Activated CD4-positive, alpha-beta memory T cell treated with anti-CD3 and anti-CD28 coated beads, Interleukin-2, amount 10 ng/mL, durations not matched to agents 7 days and 5 days (primary cell): ENCODE data around the gene TCF3. TPM values are rescaled to one million over a fixed set of nuclear protein-coding genes. Genes with fewer than 3 reads are reported as not detected.

ENCODE experiments used
- CTCF ChIA-PET: fragments of 350-600 bp; sonication (Branson Sonifier 250); formaldehyde crosslinking; loops from one replicate; lab custom pipeline; 2021; ENCODE audit warnings: antibody characterized with exemption, inconsistent platforms; lab: Charles Lee
- POLR2A ChIA-PET: fragments of 350-600 bp; sonication (Branson Sonifier 250); formaldehyde crosslinking; loops from one replicate; lab custom pipeline; 2021; ENCODE audit warnings: antibody characterized with exemption; lab: Charles Lee
- DNase-seq: peaks from one replicate; pipeline ENCODE4 v3.0.0-alpha.2; 2020
- H3K27ac Mint-ChIP-seq: one replicate; pipeline ENCODE4 v1.8.0; 2021; ENCODE audit warnings: mild to moderate bottlenecking, mixed read lengths
- H3K27me3 Mint-ChIP-seq: one replicate; pipeline ENCODE4 v1.8.0; 2021; ENCODE audit warnings: mixed read lengths
- H3K36me3 Mint-ChIP-seq: one replicate; pipeline ENCODE4 v1.8.0; 2021; ENCODE audit warnings: low read depth, mixed read lengths
- H3K4me1 Mint-ChIP-seq: one replicate; pipeline ENCODE4 v1.8.0; 2021; ENCODE audit warnings: mixed read lengths
- H3K4me3 Mint-ChIP-seq: one replicate; pipeline ENCODE4 v1.8.0; 2021; ENCODE audit warnings: mild to moderate bottlenecking, mixed read lengths
- H3K9me3 Mint-ChIP-seq: one replicate; pipeline ENCODE4 v1.8.0; 2021; ENCODE audit warnings: mixed read lengths
- total RNA-seq, 2 experiments: library from RNA; stranded (reverse); gene quantifications; one replicate each; pipeline ENCODE4 v1.2.3, GENCODE V29; 2021

Gene TCF3
- total RNA-seq, 2 experiments from 2014 or later, result 67.3 to 71.2 TPM

- Mint-ChIP-seq H3K27ac (no peak overlapping the region), H3K4me1 (no peaks in the 10 kb centered on the region), H3K27me3 (no peaks in the 10 kb centered on the region), H3K36me3 (peaks cover 6% of the 10 kb centered on the region), H3K4me3 (no peak overlapping the region), H3K9me3 (no peaks in the 10 kb centered on the region)
- no peak for DNase-seq
- ChIA-PET CTCF (no interaction called here), POLR2A (no interaction called here)
Observed at GRCh38 chr19:1627194-1627593, 25.2 kb downstream of the TCF3 start.

- H3K36me3 Mint-ChIP-seq, result peaks cover 6% of the 10 kb centered on the region
- POLR2A ChIA-PET, result no interaction called here
Observed at GRCh38 chr19:1626417-1627010, 25.9 kb downstream of the TCF3 start.

GRCh38 chr19:1624458-1624857, 28.0 kb downstream of the TCF3 start:
- CTCF ChIA-PET, result interaction anchor here (1.8 kb wide), 1 partner anchor 48 kb away, joined by 6 read pairs; no protein-coding TSS in a partner anchor
- H3K27ac Mint-ChIP-seq, result no peak overlapping the region
- H3K4me3 Mint-ChIP-seq, result no peak overlapping the region

More at GRCh38 chr19:1626417-1627010, 25.9 kb downstream of the TCF3 start:
- Mint-ChIP-seq H3K4me3 (no peak overlapping the region), H3K9me3 (no peaks in the 10 kb centered on the region), H3K27me3 (no peaks in the 10 kb centered on the region), H3K4me1 (no peaks in the 10 kb centered on the region), H3K27ac (no peak overlapping the region)
- CTCF ChIA-PET, result no interaction called here
- DNase-seq, result no peak

GRCh38 chr19:1622541-1622940, 29.9 kb downstream of the TCF3 start:
- POLR2A ChIA-PET, result interaction anchor here (0.8 kb wide), 1 partner anchor 14 kb away, joined by 3 read pairs; no protein-coding TSS in a partner anchor
- no peak overlapping the region for H3K27ac Mint-ChIP-seq

More at GRCh38 chr19:1624458-1624857, 28.0 kb downstream of the TCF3 start:
- Mint-ChIP-seq H3K27me3 (no peaks in the 10 kb centered on the region), H3K4me1 (no peaks in the 10 kb centered on the region), H3K36me3 (peaks cover 9% of the 10 kb centered on the region), H3K9me3 (no peaks in the 10 kb centered on the region)
- POLR2A ChIA-PET, result no interaction called here
- peak; percentile 46 for DNase-seq

GRCh38 chr19:1622007-1622406, 30.4 kb downstream of the TCF3 start:
- Mint-ChIP-seq H3K27me3 (no peaks in the 10 kb centered on the region), H3K4me3 (no peak overlapping the region), H3K9me3 (no peaks in the 10 kb centered on the region), H3K4me1 (peaks cover 4% of the 10 kb centered on the region), H3K36me3 (peaks cover 12% of the 10 kb centered on the region), H3K27ac (no peak overlapping the region)
- ChIA-PET POLR2A (no interaction called here), CTCF (no interaction called here)
- no peak for DNase-seq

More at GRCh38 chr19:1622541-1622940, 29.9 kb downstream of the TCF3 start:
- Mint-ChIP-seq H3K4me3 (no peak overlapping the region), H3K9me3 (no peaks in the 10 kb centered on the region), H3K4me1 (peaks cover 2% of the 10 kb centered on the region), H3K36me3 (peaks cover 12% of the 10 kb centered on the region), H3K27me3 (no peaks in the 10 kb centered on the region)
- CTCF ChIA-PET, result no interaction called here
- DNase-seq, result no peak

- peaks cover 9% of the 10 kb centered on the region for H3K4me1 Mint-ChIP-seq
- H3K27ac Mint-ChIP-seq, result no peak overlapping the region
- no peak for DNase-seq
- ChIA-PET POLR2A (no interaction called here), CTCF (no interaction called here)
- no peaks in the 10 kb centered on the region for H3K9me3 Mint-ChIP-seq
- H3K27me3 Mint-ChIP-seq, result no peaks in the 10 kb centered on the region
- peaks cover 16% of the 10 kb centered on the region for H3K36me3 Mint-ChIP-seq
- no peak overlapping the region for H3K4me3 Mint-ChIP-seq
Observed at GRCh38 chr19:1621574-1621973, 30.8 kb downstream of the TCF3 start.

GRCh38 chr19:1621021-1621420, 31.4 kb downstream of the TCF3 start:
- Mint-ChIP-seq H3K4me3 (no peak overlapping the region), H3K4me1 (peaks cover 10% of the 10 kb centered on the region), H3K27ac (no peak overlapping the region), H3K9me3 (no peaks in the 10 kb centered on the region), H3K36me3 (peaks cover 18% of the 10 kb centered on the region), H3K27me3 (no peaks in the 10 kb centered on the region)
- CTCF ChIA-PET, result no interaction called here
- DNase-seq, result no peak
- POLR2A ChIA-PET, result no interaction called here

- Mint-ChIP-seq H3K36me3 (peaks cover 23% of the 10 kb centered on the region), H3K27ac (no peak overlapping the region), H3K9me3 (no peaks in the 10 kb centered on the region), H3K4me1 (peaks cover 14% of the 10 kb centered on the region), H3K27me3 (no peaks in the 10 kb centered on the region), H3K4me3 (no peak overlapping the region)
- POLR2A ChIA-PET, result no interaction called here
- CTCF ChIA-PET, result interaction anchor here (1.1 kb wide), 1 partner anchor 14 kb away, joined by 3 read pairs; no protein-coding TSS in a partner anchor
- DNase-seq, result no peak
Observed at GRCh38 chr19:1620502-1620901, 31.9 kb downstream of the TCF3 start.

- H3K27me3 Mint-ChIP-seq, result no peaks in the 10 kb centered on the region
- ChIA-PET POLR2A (no interaction called here), CTCF (interaction anchor here (1.1 kb wide), 1 partner anchor 13 kb away, joined by 3 read pairs; no protein-coding TSS in a partner anchor)
- DNase-seq, result no peak
- no peaks in the 10 kb centered on the region for H3K9me3 Mint-ChIP-seq
- peaks cover 14% of the 10 kb centered on the region for H3K4me1 Mint-ChIP-seq
- H3K4me3 Mint-ChIP-seq, result no peak overlapping the region
- H3K27ac Mint-ChIP-seq, result no peak overlapping the region
- H3K36me3 Mint-ChIP-seq, result peaks cover 27% of the 10 kb centered on the region
Observed at GRCh38 chr19:1619703-1620102, 32.7 kb downstream of the TCF3 start.

GRCh38 chr19:1619094-1619439, 33.3 kb downstream of the TCF3 start:
- POLR2A ChIA-PET, result no interaction called here
- H3K27me3 Mint-ChIP-seq, result no peaks in the 10 kb centered on the region
- no peak overlapping the region for H3K4me3 Mint-ChIP-seq
- H3K9me3 Mint-ChIP-seq, result no peaks in the 10 kb centered on the region
- no peak for DNase-seq
- no peak overlapping the region for H3K27ac Mint-ChIP-seq
- H3K36me3 Mint-ChIP-seq, result peaks cover 33% of the 10 kb centered on the region
- CTCF ChIA-PET, result no interaction called here
- H3K4me1 Mint-ChIP-seq, result peaks cover 14% of the 10 kb centered on the region

GRCh38 chr19:1618157-1619093, 34.0 kb downstream of the TCF3 start:
- DNase-seq, result peak; percentile 29
- CTCF ChIA-PET, result no interaction called here
- Mint-ChIP-seq H3K9me3 (no peaks in the 10 kb centered on the region), H3K4me1 (peaks cover 14% of the 10 kb centered on the region), H3K27me3 (no peaks in the 10 kb centered on the region), H3K27ac (no peak overlapping the region), H3K4me3 (no peak overlapping the region), H3K36me3 (peaks cover 40% of the 10 kb centered on the region)
- POLR2A ChIA-PET, result no interaction called here

- Mint-ChIP-seq H3K27me3 (no peaks in the 10 kb centered on the region), H3K9me3 (no peaks in the 10 kb centered on the region), H3K4me1 (peaks cover 14% of the 10 kb centered on the region), H3K36me3 (peaks cover 36% of the 10 kb centered on the region), H3K4me3 (no peak overlapping the region), H3K27ac (no peak overlapping the region)
- DNase-seq, result no peak
- CTCF ChIA-PET, result interaction anchor here (0.6 to 0.8 kb wide), 2 partner anchors 55 to 274 kb away, joined by 3 read pairs; no protein-coding TSS in a partner anchor
- POLR2A ChIA-PET, result no interaction called here
Observed at GRCh38 chr19:1616875-1617274, 35.5 kb downstream of the TCF3 start.

GRCh38 chr19:1616396-1616795, 36.0 kb downstream of the TCF3 start:
- H3K36me3 Mint-ChIP-seq, result peaks cover 38% of the 10 kb centered on the region
- no peaks in the 10 kb centered on the region for H3K27me3 Mint-ChIP-seq
- ChIA-PET CTCF (interaction anchor here (0.6 to 0.8 kb wide), 2 partner anchors 56 to 274 kb away, joined by 3 read pairs; no protein-coding TSS in a partner anchor), POLR2A (no interaction called here)
- H3K27ac Mint-ChIP-seq, result no peak overlapping the region
- peaks cover 14% of the 10 kb centered on the region for H3K4me1 Mint-ChIP-seq
- no peak for DNase-seq
- no peaks in the 10 kb centered on the region for H3K9me3 Mint-ChIP-seq
- no peak overlapping the region for H3K4me3 Mint-ChIP-seq
